Smooth muscle cell of trachea (primary cell): ENCODE results near the gene AGPAT4. TPM values are rescaled to one million over a fixed set of nuclear protein-coding genes. Genes with fewer than 3 reads are reported as not detected.

Source experiments
- total RNA-seq: library from RNA; depleted of rRNA; stranded (reverse); fragments of >200 nt; gene quantifications from 2 replicates; pipeline ENCODE4 v1.2.1, GENCODE V29; 2014

AGPAT4 gene, protein sequence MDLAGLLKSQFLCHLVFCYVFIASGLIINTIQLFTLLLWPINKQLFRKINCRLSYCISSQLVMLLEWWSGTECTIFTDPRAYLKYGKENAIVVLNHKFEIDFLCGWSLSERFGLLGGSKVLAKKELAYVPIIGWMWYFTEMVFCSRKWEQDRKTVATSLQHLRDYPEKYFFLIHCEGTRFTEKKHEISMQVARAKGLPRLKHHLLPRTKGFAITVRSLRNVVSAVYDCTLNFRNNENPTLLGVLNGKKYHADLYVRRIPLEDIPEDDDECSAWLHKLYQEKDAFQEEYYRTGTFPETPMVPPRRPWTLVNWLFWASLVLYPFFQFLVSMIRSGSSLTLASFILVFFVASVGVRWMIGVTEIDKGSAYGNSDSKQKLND
- 12.9 and 14.1 TPM in 2 replicates for total RNA-seq

DNA sequence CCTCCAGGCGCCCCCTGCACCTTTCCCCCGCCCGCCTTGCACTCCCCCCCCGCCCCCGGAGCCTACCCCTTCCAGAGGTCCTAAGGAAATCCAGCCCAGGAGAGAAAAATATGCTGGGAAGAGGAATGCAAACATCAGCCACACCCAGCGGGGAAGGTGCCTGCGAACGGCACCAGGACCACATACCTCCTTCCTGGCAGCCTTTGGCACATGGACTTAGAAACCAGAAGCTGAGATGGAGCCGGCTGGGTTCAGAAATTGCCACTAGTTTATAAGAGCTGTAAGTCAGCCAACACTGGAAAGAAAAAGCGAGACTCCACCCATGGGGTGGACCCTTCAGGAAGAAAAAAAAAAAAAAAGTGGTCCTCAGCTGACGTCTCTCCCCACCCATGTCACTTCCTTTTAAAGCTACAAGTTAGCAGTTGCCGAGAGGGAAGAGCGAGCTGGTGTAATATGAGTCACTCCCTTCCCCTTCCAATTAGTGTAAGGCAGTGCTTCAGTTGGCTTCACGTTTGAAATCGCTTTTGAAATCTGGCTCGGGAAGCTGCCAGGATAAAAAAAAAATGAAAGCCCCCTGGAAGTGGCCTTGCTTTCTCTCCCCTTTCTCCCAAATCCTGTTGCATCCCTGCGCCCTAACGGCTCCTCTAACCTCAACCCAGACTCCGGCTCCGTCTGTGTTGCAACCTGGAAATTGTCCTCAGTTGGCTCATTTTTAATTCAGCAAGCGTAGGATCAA, at the start of gene AGPAT4:
Gene AGPAT4, minus strand, starts transcription at position 310 of the 736 bp plus-strand sequence. CDS start 41,848 bp downstream, outside the sequence.

